IPS DF 4.7 (cell line): Measurements from ENCODE around the gene DPT.

ENCODE experiments used
- DNase-seq: peaks from one replicate; pipeline ENCODE4 v3.0.0-alpha.2; 2013; ENCODE audit warnings: low spot score; ENCODE audit errors: extremely low read depth

DPT gene

DNA sequence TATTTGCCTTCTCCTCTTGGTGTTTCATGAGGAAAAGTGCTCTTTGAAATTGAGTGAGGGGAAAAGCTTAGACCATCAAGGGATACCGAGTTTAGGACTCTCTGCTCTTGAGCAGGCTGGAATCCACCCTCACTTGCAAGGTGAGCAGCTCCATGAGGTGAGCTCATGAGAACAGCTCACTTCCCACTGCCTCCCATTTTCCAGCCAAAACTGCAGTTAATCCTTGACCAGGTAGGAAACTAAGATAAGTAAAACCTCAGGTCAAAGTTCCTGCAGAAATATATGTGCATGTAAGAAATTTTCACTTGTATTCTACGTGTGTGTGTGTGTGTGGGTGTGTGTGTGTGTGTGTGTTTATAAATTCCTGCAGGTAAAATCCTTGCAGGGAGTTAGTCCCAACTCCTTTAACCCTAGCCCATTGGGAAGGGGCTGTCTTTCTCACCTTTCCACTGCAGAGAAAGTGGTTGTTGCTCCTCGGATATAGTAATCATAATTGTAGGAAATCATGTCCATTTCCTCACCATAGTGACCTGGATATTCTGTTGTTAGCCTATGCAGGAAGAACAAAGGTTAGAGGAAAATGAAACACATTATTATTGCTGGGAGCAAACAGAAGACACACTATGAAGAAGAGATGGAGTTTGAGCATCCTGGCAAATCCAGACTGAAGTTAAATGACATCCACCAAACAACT is 28.3 kb downstream of the DPT start:
- no peak for DNase-seq

DNA sequence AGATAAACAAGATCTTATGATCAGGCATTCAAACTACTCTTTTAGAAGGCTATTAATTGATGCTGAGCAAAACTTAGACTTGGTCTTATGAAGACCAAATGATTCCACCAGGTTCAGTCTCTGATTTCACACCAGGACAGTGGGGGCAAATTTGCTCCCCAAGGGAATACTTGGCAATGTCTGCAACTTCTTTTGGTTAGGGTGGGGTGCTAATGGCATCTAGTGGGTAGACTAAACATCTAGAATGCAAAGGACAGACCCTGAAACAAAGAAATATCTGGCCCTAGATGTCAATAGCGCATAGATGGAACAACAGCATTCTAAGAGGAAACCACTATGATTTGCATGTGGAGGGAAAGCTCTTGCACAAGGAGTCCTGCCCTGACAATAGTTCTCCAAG is 30.6 kb downstream of the DPT start:
- no peak for DNase-seq

DNA sequence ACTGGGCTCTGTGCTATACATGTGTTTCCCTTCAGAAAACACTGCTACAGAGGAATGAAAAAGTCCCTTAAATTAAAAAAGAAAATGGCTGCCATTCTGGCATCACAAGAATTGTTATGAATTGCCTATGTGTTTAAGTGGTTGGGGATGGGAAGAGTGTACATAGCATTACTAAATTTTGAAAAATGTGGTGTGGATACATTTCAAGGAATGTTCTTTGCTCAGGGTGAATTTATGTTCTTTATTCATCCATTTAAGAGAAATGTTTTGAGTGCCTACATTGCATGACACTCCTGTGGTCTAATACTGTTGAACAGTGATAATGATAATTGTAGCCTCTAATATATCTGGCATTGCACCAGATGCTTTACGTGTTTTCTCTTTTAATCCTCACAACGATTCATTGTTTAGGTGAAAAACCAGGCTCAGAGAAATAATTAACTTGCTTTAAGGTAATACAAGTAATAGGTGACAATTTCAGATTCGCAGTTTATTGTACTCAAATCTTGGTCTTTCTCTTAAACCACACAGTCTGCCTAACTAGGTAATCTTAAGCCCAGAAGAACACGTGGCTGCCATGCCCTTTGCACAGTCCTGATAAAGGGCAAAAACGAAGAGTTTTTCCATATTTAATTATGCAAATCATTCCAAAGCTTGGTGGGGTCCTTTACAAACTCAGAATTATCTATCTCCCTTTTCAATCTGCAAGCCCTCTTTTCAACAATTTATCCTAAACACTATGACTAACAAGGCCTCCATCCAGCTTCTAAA is 31.5 kb downstream of the DPT start:
- DNase-seq, result no peak

DNA sequence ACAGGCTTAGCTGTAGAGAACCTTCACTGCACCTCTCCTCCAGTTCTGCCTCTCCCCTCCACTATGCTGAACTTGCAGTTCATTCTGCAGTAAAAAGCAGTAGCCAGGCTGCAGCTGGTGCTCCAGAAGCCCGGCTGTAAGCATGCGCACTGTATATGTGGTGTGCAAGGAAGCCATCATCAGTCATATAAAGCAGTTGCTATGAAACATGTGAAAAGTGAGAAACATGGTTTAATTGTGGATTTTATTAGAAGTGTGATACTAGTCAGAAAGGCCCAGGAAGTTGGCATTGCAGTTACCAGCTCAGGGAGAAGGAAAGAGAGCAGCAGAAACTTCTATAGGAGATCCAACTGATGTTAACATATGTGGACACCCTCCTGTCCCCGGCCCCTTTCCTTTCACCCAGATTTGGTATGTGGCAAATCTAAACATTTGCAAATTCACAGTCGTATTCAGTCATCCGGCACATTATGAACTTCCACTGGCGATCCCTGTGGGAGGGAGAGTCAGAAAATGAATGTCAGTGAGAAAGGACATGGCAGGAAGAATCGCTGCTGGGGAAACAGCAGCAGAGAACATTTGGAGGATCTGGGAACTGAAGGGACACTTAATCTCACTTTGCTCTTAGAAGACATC is 32.8 kb downstream of the DPT start:
- no peak for DNase-seq

DNA sequence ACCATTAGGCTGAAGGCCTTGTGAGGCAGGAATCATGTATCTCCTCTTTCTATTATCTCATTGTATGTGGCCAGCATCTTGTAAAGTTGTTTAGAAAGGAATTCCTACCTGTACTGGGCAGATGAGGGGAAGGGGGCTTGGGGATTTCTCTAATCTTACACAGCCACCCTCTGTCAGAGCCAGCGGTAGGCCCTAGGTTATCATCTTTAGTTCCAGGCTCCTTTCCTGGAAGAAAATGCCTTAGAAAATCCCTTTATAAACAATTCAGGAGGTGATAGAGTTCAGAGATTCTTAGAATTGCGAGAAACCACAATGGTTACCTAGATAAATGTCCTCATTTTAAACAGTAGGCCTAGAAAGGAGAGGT is 35.2 kb downstream of the DPT start:
- no peak for DNase-seq

DNA sequence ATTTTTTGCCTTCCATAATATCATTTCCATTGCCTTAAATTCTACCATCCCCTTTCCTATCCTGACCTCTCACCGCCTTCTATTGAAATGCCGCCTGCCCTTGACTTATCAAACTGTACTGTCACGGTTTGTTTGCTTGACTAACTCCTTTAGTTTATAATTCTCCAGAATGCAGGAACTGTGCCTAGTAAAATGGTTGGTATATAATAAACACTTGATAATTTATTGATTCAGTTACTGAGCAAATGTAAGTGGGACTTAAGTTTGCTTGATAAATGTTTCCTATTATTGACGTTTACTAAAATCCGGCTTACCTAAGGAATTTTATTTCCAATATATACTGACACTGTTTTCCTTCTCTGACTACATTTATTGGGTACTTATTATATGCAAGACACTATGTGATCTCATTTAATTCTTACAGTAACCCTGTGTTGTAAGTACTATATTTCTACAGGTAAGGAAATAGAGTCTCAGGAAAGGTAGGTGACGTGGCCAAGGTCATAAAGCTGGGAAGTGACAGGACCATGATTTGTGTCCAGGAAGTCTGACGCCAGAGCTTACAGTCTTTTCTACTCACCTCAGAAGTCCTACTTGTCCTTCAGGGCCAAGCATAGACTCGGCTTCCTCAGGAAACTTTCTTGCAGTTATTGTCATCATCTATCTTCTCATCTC is 35.7 kb downstream of the DPT start:
- DNase-seq, result no peak

DNA sequence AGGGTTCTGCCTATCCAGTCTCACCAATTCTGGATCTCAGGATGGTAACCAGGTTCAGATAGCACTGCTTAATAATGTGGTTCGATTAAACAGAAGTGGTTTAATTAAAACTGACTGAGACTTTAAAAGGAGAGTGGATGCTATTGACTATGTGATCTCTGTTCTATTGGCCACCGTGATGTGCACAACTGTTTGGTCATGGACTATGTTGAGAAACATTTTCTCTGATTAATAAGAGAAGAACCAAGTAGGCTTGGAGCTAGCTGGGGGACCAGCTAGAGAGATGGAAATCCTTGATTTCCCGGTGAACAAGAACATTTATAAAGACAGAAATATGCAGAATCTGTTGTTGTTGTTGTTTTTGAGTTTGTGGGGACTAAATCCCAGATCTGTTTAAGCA is 36.5 kb downstream of the DPT start:
- no peak for DNase-seq

DNA sequence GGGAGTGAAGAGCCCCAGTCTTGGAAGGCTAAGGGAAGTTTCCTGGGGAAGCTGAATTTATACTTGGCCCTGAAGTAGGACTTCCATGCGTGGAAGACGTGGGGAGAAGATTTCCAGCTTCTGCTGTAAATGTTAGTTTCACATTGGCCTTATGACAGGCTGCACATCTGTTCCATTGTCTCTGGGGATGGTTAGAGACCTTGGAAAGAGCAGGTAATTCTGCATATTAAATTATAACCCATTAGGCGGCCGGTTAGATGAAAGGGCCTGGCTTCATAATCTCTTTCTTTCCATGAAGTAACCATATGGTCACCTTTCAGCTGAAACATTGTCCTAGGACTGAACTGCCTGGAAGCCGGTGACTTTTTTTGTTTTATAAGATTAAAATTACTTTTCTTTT is 37.5 kb downstream of the DPT start:
- DNase-seq, result no peak

DNA sequence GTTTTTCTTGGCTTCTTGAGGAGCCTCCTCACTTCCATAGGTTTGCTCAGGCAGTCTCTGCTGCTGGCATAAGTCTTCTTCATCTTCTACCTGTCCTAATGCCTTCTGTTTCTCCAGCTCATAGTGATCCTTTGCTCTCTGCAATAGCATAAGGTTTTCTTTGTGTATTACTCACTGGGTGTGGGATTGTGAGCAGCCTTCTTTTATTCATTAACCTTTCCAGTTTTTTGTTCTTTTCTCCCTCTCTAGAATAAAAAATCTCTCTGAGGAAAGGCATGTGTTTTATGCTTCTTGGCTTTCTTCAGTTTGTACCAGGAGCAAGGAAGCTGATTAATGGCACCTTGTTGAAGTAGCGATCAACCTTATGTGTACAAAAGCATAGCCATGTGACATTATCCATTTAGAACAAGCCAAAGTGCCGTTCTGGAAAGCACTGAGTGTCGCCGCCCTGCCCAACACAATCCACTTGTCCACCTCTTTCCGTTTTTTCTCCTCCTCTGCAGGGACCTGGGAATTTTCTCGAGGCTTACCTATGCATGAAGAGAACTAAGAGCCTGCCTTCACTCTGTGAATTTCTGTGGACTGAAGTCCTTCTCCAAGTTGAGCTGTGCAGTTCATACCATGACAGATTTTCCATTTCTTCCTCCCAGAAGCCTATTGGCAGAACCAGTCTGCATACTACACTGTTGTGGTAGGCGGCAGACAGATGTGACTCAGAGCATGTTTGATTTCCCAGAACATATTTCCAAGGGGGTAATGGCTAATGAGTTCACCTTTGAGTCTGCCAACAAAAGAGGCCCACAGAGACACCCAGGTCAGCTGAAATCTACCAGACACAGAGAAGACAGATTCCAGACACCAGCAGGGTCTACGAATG is 39.0 kb downstream of the DPT start:
- no peak for DNase-seq

DNA sequence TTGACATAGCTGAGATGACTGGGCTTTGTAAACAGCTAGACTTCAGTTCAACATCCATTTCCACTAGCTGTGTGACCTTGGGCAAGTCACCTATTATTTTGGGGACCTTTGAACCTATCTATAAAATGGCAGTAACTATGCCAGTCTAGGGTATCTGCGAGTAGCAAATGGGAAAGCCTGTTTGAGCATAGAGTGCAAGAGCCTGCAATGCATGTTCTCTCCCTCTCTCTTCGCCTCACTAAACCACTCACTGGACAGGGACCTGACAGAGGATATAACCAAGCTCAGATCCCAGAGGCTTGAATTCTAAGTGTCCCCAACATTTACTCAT is 39.7 kb downstream of the DPT start:
- DNase-seq, result no peak

DNA sequence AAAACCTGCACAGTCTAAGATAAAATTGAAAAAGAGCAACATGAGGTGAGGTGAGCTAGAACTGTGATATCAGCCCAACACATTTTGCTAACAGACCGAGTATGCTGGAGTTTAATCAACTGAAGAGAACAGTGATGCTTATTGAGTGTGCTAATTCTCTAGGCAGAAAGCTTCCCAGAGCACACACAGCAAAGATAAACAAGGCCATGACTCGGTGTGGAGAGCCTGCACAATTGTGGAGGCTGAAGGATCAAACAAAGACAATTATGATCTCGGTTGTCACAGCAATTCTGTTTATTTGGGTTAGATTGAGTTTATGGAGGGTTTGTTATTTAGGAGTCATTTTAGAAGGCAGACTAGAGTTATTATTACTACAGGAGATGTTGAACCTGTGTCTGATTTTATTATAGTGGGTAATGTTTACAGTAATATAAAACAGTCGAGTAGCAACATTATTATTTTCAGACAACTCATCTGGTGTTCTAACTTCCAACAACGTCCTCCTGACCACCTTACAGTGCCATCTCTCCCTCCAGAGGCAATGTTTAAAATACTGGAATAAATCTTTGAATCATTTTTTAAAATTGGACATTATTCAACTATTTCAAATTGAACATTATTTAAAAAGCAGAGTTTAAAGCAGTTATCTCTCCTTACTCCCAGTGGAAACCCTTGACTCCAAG is 40.2 kb downstream of the DPT start:
- DNase-seq, result no peak

DNA sequence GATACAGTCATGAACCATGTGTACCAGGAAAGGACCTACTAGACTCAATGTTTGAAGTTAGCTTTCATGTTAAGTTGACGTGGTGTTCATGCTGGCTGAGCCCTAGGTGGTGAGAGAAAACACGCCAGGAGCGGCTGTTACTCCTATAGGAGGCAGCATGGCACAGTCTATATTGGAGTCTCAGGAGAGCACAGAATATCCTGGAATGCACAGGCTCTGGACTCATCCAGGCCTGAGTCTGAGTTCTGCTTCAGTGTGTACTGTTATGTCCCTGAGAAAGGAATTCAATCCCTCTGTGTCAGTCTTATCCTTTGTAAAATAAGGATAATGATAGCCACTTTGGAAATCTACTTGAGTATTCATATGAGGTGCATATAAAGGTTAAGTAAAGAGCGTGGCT is 41.2 kb downstream of the DPT start:
- DNase-seq, result no peak

DNA sequence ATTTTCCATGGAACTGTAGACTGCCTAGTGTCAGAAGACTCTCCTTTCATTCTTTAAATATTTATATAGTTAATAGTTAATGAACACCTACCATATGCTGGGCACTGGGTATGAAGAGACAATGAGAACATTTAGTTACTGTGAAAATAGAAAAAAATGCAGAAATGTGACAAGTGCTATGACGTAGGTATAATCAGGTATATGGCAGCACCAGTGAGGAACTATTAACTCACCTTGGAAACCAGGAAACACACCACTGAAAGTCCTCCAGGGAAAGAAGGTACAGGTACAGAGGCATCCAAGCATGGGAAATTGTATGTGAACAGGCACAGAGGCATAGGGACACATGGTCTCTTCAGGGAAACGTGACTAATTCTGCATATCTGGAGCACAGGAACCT is 42.3 kb downstream of the DPT start:
- no peak for DNase-seq

DNA sequence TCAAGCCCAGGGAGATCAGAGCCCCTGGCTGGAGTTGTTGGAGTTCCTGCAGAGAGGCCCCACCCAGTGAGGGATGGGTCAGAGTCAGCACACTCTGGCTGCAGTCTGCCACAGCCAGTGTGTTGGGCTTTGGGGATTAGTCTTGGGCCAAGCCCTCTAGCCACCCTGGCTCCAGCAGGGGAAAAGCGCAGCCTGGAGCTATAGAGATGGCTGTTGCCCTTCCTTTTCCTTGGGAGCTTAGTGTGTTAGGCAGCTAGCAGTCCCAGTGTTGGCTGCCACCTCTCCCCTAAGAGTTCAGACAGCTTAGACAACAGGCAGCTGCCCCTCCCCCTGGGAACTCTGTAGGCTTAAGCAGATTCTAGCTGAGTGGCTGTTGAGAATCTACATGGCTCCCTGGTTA is 45.1 kb downstream of the DPT start:
- no peak for DNase-seq

DNA sequence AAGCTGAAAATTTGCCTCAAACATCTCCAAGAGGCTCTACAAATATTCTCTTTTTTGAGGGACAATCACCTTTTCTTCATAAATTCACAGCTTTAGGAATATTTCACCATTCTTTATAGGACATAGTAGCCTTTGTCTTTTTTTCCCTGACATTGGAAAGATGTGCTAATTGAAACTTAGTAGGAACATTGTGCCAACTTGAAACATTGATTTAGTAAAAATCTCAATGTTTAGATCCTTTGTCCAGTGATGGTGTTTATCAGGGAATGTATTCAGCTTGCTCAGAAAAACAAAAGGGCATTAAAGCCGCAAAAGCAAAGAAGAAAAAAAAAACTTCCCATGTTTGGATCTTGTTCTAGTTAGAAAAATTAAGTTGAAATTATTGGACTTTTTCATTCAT is 52.1 kb downstream of the DPT start:
- no peak for DNase-seq

DNA sequence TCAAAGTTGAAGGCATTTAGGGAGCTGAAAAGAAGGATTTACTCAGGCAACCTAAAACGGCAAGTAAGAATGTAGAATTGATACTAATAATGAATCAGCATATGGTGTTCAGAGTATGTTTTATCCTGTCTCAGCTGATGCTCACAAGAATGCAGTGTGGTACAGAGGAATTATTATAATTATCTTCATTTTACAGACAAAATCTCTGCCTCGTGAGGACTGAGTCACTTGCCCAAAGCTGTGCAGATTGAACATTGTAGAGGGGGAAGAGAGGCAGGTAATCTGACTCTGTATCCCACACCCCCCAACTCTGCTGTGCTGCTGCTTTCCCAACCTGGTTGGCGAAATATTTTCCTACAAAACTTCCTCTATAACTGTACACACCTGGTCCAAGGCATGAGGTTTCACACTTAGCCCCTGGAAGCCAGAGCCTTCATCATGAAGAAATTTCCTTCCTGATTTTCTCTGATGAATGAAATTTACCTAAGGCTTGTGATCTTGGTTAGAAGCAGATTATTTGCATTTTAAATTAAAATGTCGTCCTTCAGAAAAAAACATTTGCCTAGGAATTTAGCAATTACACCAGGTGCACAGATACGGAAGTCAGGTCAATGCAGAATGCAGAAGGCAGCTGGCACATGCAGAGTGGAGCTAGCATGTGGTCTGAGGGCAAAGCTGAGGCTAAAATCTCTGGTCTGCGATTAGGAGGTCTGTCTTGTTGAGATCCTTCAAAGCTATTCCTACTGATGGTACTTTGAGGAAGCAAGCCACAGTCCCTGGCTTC is 52.8 kb downstream of the DPT start:
- no peak for DNase-seq

DNA sequence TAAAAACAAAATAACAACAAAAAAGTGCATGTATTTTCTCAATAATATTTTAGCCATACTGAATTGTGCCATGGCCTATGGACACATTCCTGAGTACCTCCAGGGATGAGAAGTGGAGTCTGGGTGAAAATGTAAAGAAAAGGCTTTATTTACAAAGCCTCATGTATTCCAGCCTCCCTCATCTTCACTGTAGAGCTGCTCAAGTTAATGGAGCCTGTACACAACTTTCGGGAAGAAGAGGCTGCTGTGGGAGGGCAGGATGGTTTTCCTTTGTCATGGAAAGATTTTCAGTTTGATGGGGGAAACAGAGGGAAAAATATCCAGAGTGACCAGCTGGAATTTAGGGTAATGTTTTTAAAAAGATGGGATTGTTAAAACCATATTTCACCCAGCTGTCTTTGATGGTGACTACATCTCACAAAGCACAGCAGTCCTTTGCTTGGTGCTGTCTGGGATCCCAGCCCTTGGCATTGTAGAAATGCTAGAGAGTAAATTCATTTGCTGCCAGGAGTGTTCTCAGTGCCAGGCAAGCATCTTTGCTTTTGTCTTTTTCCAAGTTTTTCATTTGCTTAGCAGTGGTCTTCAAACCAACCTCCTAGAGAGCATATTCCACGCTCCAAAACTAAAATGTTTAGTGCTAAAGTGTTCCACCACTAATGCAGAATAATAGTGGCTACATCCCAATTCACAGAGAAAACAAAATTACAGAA is 54.9 kb downstream of the DPT start:
- DNase-seq, result no peak

DNA sequence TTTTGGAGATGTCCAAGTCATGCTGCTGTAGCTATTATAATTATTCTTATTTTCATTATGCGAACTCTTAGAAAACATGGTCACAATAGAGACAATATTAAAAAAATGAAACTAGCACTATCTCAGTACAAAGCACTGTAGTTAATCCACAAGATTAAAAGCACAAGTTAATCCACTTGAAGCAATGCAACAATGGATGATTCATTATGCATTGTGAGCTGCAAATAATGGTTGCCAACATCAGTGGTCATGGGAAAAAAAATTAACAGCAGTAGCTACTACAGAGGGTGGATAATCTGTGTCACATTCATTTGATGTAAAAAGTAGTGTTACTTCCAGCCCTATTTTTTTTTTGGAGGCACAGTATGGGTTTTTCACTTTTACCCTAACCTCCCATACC is 56.7 kb downstream of the DPT start:
- no peak for DNase-seq

DNA sequence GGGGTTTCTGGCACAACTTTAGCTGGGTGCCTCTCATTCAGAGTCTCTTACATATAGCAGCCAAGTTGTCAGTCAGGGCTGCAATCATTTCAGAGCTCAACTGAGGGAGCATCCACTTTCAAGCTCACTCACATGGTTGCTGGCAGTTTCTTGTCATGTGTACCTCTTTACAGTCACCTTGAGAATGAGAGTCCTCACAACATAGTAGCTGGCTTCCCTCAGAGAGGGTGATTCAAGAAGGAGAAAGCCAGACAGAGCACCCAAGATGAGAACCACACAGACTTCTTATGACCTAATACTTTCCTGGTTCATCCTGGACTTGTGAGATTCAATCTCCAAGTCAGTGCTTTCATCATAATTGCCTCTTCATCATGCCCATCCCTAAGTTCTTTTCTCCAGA is 57.2 kb downstream of the DPT start:
- no peak for DNase-seq
